Endothelial cell of umbilical vein (primary cell): ENCODE results near the gene PTOV1.

Source experiments
- CTCF ChIP-seq, 2 donors: IDR thresholded peaks; 1 replicate in 1 of 2; 2 replicates in 1 of 2; pipeline ENCODE4 v1.5.1; 2011; ENCODE audit warnings: low read length in 2 of 2, mild to moderate bottlenecking in 2 of 2, moderate library complexity in 2 of 2, control low read depth in 1 of 2, inconsistent platforms in 1 of 2, low read depth in 1 of 2; ENCODE audit not compliant: insufficient read depth in 1 of 2; ENCODE audit errors: extremely low read depth in 1 of 2
- EZH2 ChIP-seq: IDR thresholded peaks from 2 replicates; pipeline ENCODE4 v1.6.1; 2012; ENCODE audit warnings: borderline replicate concordance, low read depth, mild to moderate bottlenecking, moderate library complexity, low read length, inconsistent platforms; ENCODE audit not compliant: severe bottlenecking
- FOS ChIP-seq: IDR thresholded peaks from 2 replicates; pipeline ENCODE4 v1.6.1; 2011; ENCODE audit warnings: mild to moderate bottlenecking, low read length, moderate library complexity, borderline replicate concordance; ENCODE audit not compliant: insufficient read depth
- GATA2 ChIP-seq: IDR thresholded peaks from 2 replicates; pipeline ENCODE4 v1.7.0; 2011; ENCODE audit warnings: low read depth, mild to moderate bottlenecking, moderate library complexity, mixed read lengths, low read length; ENCODE audit not compliant: insufficient read length, insufficient read depth
- JUN ChIP-seq: IDR thresholded peaks from 2 replicates; pipeline ENCODE4 v1.6.1; 2011; ENCODE audit warnings: borderline replicate concordance, low read depth; ENCODE audit not compliant: insufficient read length, insufficient read depth
- MAX ChIP-seq: IDR thresholded peaks from 2 replicates; pipeline ENCODE4 v1.6.1; 2011; ENCODE audit not compliant: insufficient read depth, insufficient read length
- MYC ChIP-seq: IDR thresholded peaks from one replicate; pipeline ENCODE4 v1.6.1; 2011; ENCODE audit warnings: mild to moderate bottlenecking, low read depth, low read length
- POLR2A ChIP-seq: IDR thresholded peaks from 2 replicates; pipeline ENCODE4 v1.6.1; 2012; ENCODE audit warnings: low read depth, mild to moderate bottlenecking, control low read depth, low read length
- POLR2AphosphoS5 ChIP-seq: IDR thresholded peaks from 2 replicates; pipeline ENCODE4 v1.6.1; 2012; ENCODE audit warnings: low read depth, mild to moderate bottlenecking, control low read depth, low read length, moderate library complexity; ENCODE audit not compliant: insufficient read depth

GRCh38 chr19:49832556-49832955 is 18.4 kb upstream of the PTOV1 start:
- TF ChIP-seq POLR2AphosphoS5 (no peak), CTCF (IDR thresholded peaks at IDR 0.05; ENCODE audit: extremely low read depth in 1 of 2, insufficient read depth in 1 of 2, low read depth in 1 of 2, low read length in 2 of 2) (no peak), POLR2A (no peak), MYC (no peak), MAX (no peak), GATA2 (no peak), EZH2 (no peak), JUN (no peak), FOS (no peak)
